PC-9 (cell line): Measurements from ENCODE around the gene ZNF784. TPM values are rescaled to one million over a fixed set of nuclear protein-coding genes. Genes with fewer than 3 reads are reported as not detected.

ENCODE experiments used
- BruUV-seq: library from RNA; stranded (reverse); fragments of 400-500 nt; replicated peaks from 2 replicates; lab custom pipeline; 2021; lab: Mats Ljungman, UMichigan
- CTCF ChIA-PET: fragments of 300-600 bp; sonication (Branson Sonifier 250); formaldehyde crosslinking; loops from one replicate; lab custom pipeline; 2022; ENCODE audit warnings: antibody characterized with exemption; lab: Charles Lee
- POLR2A ChIA-PET: fragments of 300-600 bp; sonication (Branson Sonifier 250); formaldehyde crosslinking; loops from one replicate; lab custom pipeline; 2022; ENCODE audit warnings: antibody characterized with exemption; ENCODE audit not compliant: unreplicated experiment; lab: Charles Lee
- DNase-seq, 2 experiments: peaks; one replicate each; pipeline versions ENCODE4 v3.0.0 to v3.0.0-alpha.2; 2015 to 2022; ENCODE audit warnings: mixed read lengths in 1 of 2
- H2AFZ ChIP-seq: fragments of 200-600 bp; sonication (generic); 2 replicates; pipeline ENCODE4 v1.8.1; 2017; ENCODE audit warnings: antibody characterized with exemption
- H3F3A ChIP-seq: fragments of 200-600 bp; sonication (generic); 2 replicates; pipeline ENCODE4 v1.8.1; 2017; ENCODE audit warnings: antibody characterized with exemption, mild to moderate bottlenecking, low read depth; ENCODE audit not compliant: insufficient read depth
- H3K27ac ChIP-seq: fragments of 200-600 bp; sonication (generic); 2 replicates; pipeline ENCODE4 v1.6.1; 2016; ENCODE audit warnings: mixed run types
- H3K27me3 ChIP-seq: fragments of 200-600 bp; sonication (generic); 2 replicates; pipeline ENCODE4 v1.6.1; 2016; ENCODE audit warnings: low read depth, mixed run types; ENCODE audit not compliant: insufficient read depth
- H3K36me3 ChIP-seq: fragments of 200-600 bp; sonication (generic); 2 replicates; pipeline ENCODE4 v1.6.1; 2016; ENCODE audit warnings: low read depth, mixed run types
- H3K4me1 ChIP-seq: fragments of 200-600 bp; sonication (generic); replicated peaks from 2 replicates; pipeline ENCODE4 v1.6.1; 2016; ENCODE audit warnings: mixed run types; ENCODE audit not compliant: insufficient read depth
- H3K4me2 ChIP-seq: fragments of 200-600 bp; sonication (generic); 2 replicates; pipeline ENCODE4 v1.6.1; 2017; ENCODE audit warnings: mixed run types
- H3K4me3 ChIP-seq: fragments of 200-600 bp; sonication (generic); 2 replicates; pipeline ENCODE4 v1.6.1; 2016; ENCODE audit warnings: mixed run types
- H3K79me2 ChIP-seq: fragments of 200-600 bp; sonication (generic); 2 replicates; pipeline ENCODE4 v1.6.1; 2017; ENCODE audit warnings: low read depth, mixed run types
- H3K9me2 ChIP-seq: fragments of 200-600 bp; sonication (generic); 2 replicates; pipeline ENCODE4 v1.8.1; 2017; ENCODE audit warnings: mild to moderate bottlenecking; ENCODE audit not compliant: insufficient read depth
- H3K9me3 ChIP-seq: fragments of 200-600 bp; sonication (generic); 2 replicates; pipeline ENCODE4 v1.8.1; 2016; ENCODE audit warnings: low read depth; ENCODE audit not compliant: insufficient read depth
- H4K20me1 ChIP-seq: fragments of 200-600 bp; sonication (generic); 2 replicates; pipeline ENCODE4 v1.8.1; 2017; ENCODE audit not compliant: insufficient read depth
- CTCF ChIP-seq: fragments of 200-600 bp; sonication (generic); conservative IDR thresholded peaks from 2 replicates; pipeline ENCODE4 v1.6.1; 2017; ENCODE audit warnings: mixed run types, antibody characterized with exemption, mild to moderate bottlenecking, moderate library complexity
- EZH2 ChIP-seq: fragments of 200-600 bp; sonication (generic); IDR thresholded peaks from 2 replicates; pipeline ENCODE4 v1.8.0; 2017; ENCODE audit warnings: antibody characterized with exemption, low read depth
- intact Hi-C: fragments of 100-400 bp; cut with micrococcal nuclease; formaldehyde crosslinking; loops from one replicate; pipeline ENCODE4 v1.10.0; 2022; ENCODE audit not compliant: unreplicated experiment
- total RNA-seq: library from RNA; stranded (reverse); gene quantifications from 2 replicates; pipeline ENCODE4 v1.2.3, GENCODE V29; 2021

ZNF784 gene
- total RNA-seq, 1 experiment from 2014 or later, result 5.4 TPM

GRCh38 chr19:55592391-55593090 is 31.8 kb downstream of the ZNF784 start:
- ChIA-PET POLR2A (no interaction called here), CTCF (no interaction called here)
- Histone ChIP-seq H4K20me1 (no peaks in the 10 kb centered on the region), H3K9me3 (no peaks in the 10 kb centered on the region), H3K27ac (no peak overlapping the region), H3K36me3 (peaks cover 4% of the 10 kb centered on the region; the same call in 1 of the 2 replicates), H3F3A (peaks cover 32% of the 10 kb centered on the region), H3K9me2 (no peaks in the 10 kb centered on the region), H3K4me3 (no peak overlapping the region), H3K4me1 (no peaks in the 10 kb centered on the region), H3K4me2 (no peak overlapping the region), H2AFZ (no peak overlapping the region), H3K27me3 (no peaks in the 10 kb centered on the region), H3K79me2 (no peaks in the 10 kb centered on the region)
- TF ChIP-seq CTCF (no peak), EZH2 (no peak)
- no TSS peak for BruUV-seq
- intact Hi-C loops, result no loop called here
- DNase-seq, result no peak

GRCh38 chr19:55591555-55591954 is 32.8 kb downstream of the ZNF784 start:
- CTCF ChIA-PET, result no interaction called here
- no TSS peak for BruUV-seq
- DNase-seq, result no peak
- Histone ChIP-seq H3K4me1 (peaks cover 3% of the 10 kb centered on the region), H3F3A (peaks cover 37% of the 10 kb centered on the region), H3K9me2 (no peaks in the 10 kb centered on the region), H4K20me1 (no peaks in the 10 kb centered on the region), H3K4me2 (no peak overlapping the region), H3K27ac (no peak overlapping the region), H3K79me2 (no peaks in the 10 kb centered on the region), H2AFZ (no peak overlapping the region), H3K9me3 (no peaks in the 10 kb centered on the region), H3K4me3 (no peak overlapping the region), H3K36me3 (no peaks in the 10 kb centered on the region; the same call in 1 of the 2 replicates), H3K27me3 (no peaks in the 10 kb centered on the region)
- TF ChIP-seq EZH2, result no peak
- no peak for TF ChIP-seq CTCF
- intact Hi-C loops, result no loop called here
- POLR2A ChIA-PET, result no interaction called here

- Histone ChIP-seq H3K36me3 (no peaks in the 10 kb centered on the region; the same call in 1 of the 2 replicates), H3F3A (peaks cover 36% of the 10 kb centered on the region), H3K4me1 (peaks cover 10% of the 10 kb centered on the region), H3K4me3 (no peak overlapping the region), H3K27ac (no peak overlapping the region), H3K4me2 (no peak overlapping the region), H3K27me3 (no peaks in the 10 kb centered on the region), H3K9me3 (no peaks in the 10 kb centered on the region), H2AFZ (no peak overlapping the region), H3K9me2 (no peaks in the 10 kb centered on the region), H3K79me2 (no peaks in the 10 kb centered on the region), H4K20me1 (no peaks in the 10 kb centered on the region)
- ChIA-PET CTCF (no interaction called here), POLR2A (no interaction called here)
- TF ChIP-seq CTCF (no peak), EZH2 (no peak)
- no TSS peak for BruUV-seq
- intact Hi-C loops, result no loop called here
- peak in 1 of 2 experiments; percentile 59 for DNase-seq
Measured at GRCh38 chr19:55590617-55591016, 33.7 kb downstream of the ZNF784 start.
